HG02885 (cell line): ENCODE results near the gene CCDC116.
"Not testable (repeated sequence)": the region's sequence is repeated elsewhere in the genome, so short reads cannot be mapped to it uniquely, and the experiment has no call there.

Source experiments
- ATAC-seq: cut with Tn5 transposase; IDR thresholded peaks from one replicate; pipeline ENCODE4 v1.9.1; 2021; ENCODE audit warnings: mild to moderate bottlenecking; ENCODE audit not compliant: unreplicated experiment, poor library complexity

CCDC116 gene

DNA sequence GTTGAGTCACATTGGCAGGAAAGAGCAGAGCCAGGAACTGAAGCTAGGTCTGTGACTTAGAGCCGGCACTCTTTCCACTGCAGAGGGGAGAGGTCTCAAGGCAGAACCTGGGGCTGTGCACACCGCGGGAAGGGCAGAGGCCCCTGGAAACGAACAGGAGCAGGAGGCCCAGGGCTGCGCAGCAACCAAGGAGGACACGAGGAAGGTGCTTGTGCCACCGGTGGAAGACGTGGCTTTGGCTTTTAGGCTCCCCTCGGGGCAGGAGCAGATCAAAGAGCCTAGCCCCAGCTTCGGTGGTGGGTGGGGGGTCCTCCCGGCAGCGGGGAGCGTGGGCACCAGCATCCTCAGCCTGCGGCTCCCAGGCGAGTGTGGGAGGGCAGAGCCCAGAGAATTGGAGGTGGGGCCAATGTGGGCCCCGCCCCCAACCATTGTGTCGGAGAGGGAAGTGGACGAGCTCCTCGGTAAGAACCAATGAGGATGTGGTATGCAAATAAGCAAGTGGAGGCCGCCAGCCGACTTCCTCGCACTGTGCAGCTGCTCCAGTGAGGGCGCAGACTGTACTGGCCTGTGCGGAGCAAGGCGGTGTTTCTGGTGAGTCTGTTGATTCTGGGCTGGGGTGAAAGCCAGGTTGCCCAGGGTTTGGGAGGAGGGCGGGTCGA lies at the start of gene CCDC116:
Gene CCDC116 (plus strand): TSS at position 524 of the 659 bp plus-strand sequence. CDS start 422 bp downstream, outside the sequence.
- ATAC-seq, result no peak

DNA sequence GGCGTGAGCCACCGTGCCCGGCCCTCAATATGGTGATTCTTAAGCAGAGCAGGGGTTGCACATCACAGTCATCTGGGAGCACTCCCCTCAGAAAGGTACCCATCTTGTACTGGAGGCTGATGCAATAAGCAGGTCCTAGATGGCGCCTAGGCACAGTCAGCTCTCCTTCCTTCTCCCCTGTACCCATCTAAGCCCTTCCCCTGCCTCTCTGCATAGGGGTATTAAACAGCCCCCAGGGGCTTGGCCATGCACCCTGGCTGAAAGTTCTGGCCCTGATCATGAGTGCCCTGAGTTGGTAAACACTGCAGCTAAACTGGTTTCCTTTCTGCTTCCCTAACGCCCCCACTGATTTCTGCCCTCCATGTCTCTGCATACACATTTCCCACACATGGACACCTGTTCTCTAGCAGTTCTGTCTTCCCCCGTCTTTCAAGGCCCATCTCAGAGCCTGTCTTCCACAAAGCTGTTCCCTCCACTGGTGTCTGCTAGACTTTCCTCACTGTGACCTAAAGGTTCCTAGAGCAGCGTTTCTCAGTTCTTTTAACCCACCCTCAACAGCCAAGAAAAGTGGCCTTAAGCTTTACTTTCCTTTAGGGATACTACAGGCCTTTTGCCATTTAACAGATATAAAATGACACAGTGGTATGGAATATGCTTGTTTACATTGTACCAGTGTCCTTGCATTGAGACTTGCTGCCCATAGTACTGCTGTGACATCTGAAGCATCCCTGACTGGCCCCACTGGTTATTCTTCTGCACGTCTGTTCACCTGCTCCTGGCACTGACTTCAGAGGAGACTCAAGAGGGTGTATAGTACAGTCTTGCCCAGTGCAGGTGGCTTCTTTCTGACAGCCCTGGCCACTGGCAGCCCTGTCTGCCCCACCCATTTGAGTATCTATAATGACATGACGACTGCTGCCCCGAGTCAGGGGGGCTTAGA lies 49.5 kb upstream of the CCDC116 start:
- no peak for ATAC-seq

- no peak for ATAC-seq
These were observed 47.2 kb upstream of the CCDC116 start for GRCh38 chr22:21585389-21585788.

DNA sequence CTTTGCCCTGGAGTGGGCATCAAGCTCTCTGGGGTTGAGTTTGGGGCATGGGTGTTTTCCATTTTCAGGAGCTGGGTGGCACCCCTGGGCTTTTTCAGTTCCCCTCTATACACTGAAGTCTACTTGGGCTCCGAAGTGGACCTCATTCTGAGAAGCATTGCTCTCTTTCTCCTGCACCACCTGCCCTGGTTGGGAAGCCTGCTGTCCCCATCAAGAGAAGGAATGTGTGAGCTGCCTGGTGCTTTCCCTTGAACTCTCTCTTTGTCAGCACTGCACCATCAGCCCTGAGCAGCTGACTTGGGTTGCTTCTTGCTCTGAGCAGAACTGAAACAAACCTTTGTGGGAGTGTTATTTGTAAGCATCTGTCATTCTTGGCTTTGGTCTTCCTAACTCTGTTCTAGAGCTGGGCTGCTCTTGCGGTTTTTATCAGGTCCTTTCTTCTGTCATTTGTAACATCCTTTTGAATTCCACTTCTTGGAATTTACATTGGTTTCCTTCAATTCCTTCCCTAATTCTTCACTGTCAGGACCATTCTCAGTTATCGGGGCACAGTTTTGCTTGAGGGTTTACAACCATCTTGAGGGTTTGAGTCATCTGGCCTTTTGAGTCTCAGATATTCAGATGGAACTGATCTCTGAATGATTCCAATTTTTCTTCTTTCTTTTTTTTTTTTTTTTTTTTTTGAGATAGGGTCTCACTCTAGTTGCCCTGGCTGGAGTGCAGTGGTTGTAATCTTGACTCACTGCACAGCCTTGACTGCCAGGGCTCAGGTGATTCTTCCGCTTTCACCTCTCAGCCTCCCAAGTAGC lies 44.6 kb upstream of the CCDC116 start:
- ATAC-seq, result peak; percentile 88

DNA sequence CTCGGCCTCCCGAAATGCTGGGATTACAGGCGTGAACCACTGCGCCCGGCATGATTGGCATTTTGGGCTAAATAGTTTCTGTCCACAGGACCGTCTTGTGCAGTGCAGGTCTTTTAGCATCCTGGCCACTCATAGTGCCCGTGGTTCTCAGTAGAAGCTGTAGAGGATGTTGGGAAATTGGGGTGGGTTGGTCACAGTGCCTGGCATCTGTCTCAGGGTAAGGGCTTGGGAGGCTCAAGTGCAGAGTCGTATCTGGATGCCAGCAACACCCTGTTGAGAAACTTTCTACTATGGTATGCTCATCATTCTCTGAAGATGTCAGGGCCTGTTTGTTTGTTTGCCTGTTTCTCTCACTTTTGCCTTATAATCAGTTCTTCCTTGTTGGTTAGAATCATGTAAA lies 43.2 kb upstream of the CCDC116 start:
- no peak for ATAC-seq

DNA sequence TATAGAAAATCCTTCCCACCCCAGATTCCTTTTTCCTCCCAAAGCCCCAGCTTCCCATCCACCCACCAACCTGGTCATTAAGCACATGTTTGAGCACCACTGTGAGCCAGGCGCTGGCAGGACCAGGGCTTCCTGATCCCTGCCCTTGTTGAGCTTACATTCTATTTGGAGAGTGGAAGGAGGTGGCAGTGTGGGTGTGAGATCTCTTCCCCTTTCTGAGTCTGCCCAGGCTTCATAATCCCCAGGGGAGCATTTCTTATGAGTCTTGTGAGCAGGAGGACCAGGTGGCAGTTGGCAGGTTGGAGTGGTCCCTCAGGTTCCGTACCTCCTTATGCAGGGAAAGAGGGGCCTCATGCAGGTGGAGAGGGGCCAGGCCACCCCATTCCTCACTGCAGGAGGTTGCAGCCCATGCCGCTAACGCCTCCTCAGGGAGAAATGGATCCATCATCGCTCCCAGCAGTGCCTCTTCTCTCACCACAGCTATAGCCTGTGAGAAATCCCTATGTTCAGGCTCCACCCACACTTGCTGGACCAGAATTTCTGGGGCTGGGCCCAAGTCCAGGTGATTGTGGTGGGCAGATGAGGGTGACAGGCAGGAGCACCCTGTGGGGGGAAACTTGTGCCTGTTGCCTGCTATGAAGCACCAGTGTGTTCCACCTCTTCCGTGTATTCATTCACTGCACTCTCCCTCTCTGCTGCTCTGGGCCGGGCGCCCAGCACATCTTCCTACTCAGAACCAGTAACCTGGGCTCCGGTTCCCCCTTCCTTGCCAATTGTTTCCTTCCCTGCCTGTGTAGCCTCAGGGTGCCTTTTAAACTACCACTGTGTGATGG lies 41.5 kb upstream of the CCDC116 start:
- ATAC-seq, result no peak

GRCh38 chr22:21591695-21592094 lies 40.9 kb upstream of the CCDC116 start:
- no peak for ATAC-seq

GRCh38 chr22:21592422-21592821 lies 40.1 kb upstream of the CCDC116 start:
- ATAC-seq, result no peak

DNA sequence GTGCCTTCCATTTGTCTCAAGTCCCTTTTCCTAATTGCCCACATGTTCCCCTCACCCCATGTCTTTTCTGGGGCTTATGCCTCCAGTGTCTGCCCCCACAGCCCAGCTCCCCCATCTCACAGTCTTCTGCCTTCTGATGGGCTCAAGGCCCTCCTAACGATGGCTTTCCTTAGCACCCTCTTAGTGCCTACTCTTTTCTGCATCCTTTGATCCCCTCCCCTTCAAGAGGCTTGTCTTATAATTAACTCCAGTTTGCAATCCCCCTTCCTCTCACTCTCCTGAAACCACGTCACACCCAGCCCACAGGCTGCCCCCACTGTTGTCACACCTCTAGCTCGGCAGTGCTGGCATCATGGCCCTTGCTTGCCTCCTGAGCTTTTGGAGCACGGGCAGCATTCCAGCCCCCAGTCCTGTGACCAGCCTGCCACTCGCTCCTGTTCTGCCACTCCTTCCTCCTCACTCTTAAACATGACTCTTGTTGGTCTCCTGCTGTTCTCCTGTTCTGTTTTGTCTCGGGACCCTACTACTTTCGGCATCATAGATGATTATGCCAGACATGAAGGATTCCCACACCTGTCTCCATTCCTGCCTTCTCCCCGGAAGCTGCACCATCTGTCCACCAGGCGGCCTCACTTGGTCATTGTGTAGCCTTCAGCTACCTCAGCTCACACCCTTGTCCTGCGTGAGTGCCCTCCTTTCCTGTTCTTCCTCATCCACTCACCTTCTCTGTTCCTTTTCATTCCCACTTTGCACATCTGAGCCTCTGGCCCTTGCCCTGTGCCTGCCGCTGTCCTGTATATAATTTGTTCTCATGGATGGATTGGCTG lies 38.9 kb upstream of the CCDC116 start:
- ATAC-seq, result no peak

DNA sequence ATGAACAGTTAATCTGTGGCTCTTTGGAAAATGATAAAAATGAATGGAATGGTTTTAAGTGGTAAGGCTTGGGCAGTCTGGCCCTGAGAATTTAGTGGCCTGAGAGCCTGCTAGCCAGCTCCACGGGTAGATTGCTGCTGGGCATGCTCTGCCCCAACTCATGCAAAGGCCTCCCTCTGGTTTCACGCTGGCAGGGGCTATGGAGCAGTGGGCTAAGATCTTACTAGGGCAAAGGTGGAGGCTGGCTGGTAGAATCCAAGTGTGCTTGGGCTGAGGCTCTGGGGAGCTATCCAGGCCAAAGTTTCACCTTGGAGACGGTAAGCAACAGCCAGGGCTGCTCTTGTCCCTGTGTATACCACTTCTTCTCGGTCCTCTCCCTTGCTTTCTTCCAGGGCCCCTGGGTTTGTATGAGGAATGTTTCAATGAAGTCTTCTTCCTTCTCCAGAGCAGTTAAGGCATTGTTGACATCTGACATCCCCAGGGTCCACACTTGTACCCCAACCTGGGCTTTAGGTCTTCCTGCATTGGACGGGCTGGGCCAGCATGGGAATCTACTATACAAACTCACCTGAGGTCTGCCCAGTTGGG lies 37.6 kb upstream of the CCDC116 start:
- no peak for ATAC-seq

GRCh38 chr22:21596356-21597135 lies 36.0 kb upstream of the CCDC116 start:
- not testable (repeated sequence) for ATAC-seq

DNA sequence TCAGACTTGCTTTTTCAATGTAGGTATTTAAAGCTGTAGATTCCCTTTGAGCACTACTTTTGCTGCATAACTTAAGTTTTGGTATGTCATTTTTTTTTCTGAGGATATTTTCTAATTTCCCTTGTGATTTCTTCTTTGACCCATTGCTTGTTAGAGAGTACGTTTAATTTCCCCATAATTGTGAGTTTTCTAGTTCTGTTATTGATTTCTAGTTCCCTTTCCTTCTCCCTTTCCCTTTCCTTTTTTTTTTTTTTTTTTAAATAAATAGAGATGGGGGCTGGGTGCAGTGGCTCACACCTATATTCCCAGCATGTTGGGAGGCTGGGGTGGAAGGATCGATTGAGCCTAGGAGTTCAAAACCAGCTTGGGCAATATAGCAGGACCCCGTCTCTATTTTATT lies 34.3 kb upstream of the CCDC116 start:
- no peak for ATAC-seq

DNA sequence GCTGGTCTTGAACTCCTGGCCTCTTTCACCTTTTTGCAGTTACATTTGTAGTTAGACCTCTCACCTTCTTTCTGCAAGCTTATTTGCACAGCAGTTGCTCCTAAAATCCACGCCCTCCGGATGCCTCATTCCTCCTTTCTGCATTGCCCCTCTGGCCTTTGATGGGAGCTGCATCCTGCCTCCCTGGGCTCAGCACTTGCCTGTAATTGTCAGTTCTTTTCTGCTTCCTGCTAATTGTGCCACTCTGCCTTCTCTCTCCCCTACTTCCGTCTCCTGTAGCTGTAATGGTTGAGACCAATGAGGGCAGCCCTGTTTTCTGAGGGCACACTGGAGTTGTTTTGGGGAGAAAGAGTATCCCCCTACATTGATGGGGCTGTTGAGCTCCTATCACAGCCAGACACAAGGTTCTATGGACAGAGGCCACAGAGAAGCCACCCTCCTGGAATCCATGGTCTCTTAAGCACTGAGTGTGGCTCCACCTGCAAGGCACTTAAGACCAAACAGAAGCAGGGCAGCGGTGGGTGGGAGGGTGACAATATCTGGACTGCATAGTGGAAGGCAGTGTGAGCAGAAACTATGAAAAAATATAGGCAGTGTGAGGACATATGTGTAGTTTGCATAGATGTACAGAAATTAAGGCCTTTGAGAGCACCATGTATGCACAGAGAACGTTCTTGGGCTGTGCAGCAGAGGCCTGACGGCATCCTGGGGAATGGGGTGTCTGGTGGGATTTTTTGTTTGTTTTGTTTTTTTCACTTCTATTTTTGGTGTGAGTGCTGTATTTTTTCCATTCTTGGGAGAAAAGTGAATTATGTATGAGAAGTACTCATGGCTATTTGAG lies 33.3 kb upstream of the CCDC116 start:
- no peak for ATAC-seq

DNA sequence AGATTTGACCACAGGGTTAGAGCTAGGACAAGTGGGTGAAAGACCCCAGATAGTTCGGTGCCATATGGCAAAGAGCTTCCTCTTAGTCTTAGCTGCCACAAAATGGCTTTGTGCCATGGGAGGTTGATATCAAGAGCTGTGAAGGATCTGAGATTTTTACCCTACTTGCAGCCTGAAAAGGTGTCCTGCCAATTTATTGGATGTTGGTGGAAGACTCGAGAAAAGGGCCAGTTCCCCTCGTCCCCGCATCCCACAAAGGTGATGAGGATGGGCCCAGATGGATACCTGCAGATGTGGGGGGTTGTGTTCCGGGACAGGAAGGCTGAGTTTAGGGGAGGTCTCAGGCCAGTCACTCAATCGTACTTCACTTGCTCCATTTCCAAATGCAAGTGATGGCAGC lies 30.0 kb upstream of the CCDC116 start:
- no peak for ATAC-seq

- ATAC-seq, result no peak
These were observed 28.6 kb upstream of the CCDC116 start for GRCh38 chr22:21603973-21604372.

GRCh38 chr22:21605887-21606564 lies 26.5 kb upstream of the CCDC116 start:
- no peak for ATAC-seq
